Measurements from ENCODE around the gene LRRC51. TPM values are rescaled to one million over a fixed set of nuclear protein-coding genes. Genes with fewer than 3 reads are reported as not detected.

Gene LRRC51
- total and polyA plus RNA-seq, 8 donors, result 2.9 to 9.4 (median 4.9) TPM

DNA sequence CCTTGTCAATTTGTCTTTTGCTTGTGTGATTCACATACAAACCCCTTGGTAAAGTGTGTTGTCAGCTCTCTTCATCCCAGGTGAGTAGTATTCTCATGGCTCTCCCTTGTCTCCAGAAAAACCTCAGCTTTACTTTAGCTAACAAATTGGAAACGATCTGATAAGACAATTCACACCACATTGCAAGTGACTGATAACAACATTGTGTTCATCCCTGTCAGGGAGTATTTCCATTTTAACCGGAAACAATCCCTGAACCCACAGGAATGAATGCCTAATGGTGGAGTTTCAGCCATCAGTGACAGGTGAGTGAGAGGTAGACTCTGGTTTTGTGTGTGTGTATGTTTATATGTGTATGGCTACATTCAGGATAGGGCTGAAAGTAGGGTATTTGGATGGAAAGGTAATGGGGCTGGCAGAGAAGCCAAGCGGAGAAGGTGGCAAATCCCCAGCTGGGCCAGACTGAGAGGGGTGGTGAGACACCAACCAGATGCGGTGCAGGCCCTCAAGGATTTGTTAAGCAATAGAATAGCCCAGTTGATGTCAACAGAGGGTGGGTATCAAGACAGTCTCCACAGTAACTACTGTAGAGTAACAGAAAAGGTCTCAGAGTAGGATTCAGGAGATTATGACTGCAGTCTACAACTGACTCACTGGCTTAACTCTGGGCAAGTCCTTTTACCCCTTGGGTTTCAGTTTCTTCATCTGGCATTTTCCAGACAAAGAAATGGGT, 7.6 kb downstream of the LRRC51 start:
- ATAC-seq, result no peak
- H3K27me3 ChIP-seq, result no peaks in the 10 kb centered on the region
- peaks cover 0 to 6% (median 0%) of the 10 kb centered on the region in 3 donors for H3K36me3 ChIP-seq
- no peak overlapping the region for H3K27ac ChIP-seq
- intact Hi-C loops (cut with DNase I), result loop anchor here in 2 of 3 donors (5.0 to 10.0 kb wide), 2 partner anchors 51 to 63 kb away; no protein-coding TSS in a partner anchor
- TF ChIP-seq, protein P1, sequence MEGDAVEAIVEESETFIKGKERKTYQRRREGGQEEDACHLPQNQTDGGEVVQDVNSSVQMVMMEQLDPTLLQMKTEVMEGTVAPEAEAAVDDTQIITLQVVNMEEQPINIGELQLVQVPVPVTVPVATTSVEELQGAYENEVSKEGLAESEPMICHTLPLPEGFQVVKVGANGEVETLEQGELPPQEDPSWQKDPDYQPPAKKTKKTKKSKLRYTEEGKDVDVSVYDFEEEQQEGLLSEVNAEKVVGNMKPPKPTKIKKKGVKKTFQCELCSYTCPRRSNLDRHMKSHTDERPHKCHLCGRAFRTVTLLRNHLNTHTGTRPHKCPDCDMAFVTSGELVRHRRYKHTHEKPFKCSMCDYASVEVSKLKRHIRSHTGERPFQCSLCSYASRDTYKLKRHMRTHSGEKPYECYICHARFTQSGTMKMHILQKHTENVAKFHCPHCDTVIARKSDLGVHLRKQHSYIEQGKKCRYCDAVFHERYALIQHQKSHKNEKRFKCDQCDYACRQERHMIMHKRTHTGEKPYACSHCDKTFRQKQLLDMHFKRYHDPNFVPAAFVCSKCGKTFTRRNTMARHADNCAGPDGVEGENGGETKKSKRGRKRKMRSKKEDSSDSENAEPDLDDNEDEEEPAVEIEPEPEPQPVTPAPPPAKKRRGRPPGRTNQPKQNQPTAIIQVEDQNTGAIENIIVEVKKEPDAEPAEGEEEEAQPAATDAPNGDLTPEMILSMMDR (IDR thresholded peaks at IDR 0.05), result no peak
- H3K4me1 ChIP-seq, result peaks cover 0 to 4% (median 0%) of the 10 kb centered on the region in 3 donors
- no peak for FAIRE-seq
- DNase-seq, result no peak
- no peaks in the 10 kb centered on the region for H3K9me3 ChIP-seq
- no peak overlapping the region for H3K4me3 ChIP-seq
- 83 to 86% methylated on average over 4 of the region's 4 CpGs for WGBS, 2 donors

DNA sequence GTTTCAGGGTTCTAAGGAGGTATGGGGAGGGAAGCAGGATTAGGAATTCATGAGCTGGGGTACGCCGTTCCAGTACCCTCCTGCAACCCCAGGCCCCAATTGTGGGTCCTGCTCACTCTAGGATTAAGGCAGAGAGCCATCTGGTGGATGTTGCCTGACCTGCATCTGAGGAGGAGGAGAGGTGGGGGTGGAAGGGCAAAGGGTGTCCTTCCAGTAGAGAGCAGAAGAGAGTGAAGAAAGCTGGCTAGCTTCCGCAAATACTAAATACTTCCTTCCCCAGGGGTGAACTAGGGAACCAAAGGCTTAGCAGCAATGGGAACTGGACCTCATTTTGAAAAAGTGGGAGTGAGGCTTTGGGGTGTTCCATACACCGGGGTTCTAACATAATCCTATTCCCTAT, 10.6 kb downstream of the LRRC51 start:
- no peak overlapping the region for H3K4me3 ChIP-seq
- no peak overlapping the region for H3K27ac ChIP-seq
- DNase-seq, result peak in 5 of 6 donors; percentile 61 to 77 (median 68)
- H3K9me3 ChIP-seq, result no peaks in the 10 kb centered on the region
- ATAC-seq, result peak; percentile 85 to 99 (median 97)
- TF ChIP-seq, protein P1 (IDR thresholded peaks at IDR 0.05), result peak; percentile 39 to 77 (median 67)
- H3K27me3 ChIP-seq, result no peaks in the 10 kb centered on the region
- H3K36me3 ChIP-seq, result peaks cover 0 to 8% (median 6%) of the 10 kb centered on the region in 3 donors
- intact Hi-C loops (cut with DNase I), result loop anchor here in 2 of 3 donors (5.0 kb wide), 1 partner anchor 64 kb away; no protein-coding TSS in a partner anchor
- H3K4me1 ChIP-seq, result peaks cover 0 to 4% (median 0%) of the 10 kb centered on the region in 3 donors
- WGBS, 2 donors, result 31 to 42% methylated on average over 4 of the region's 4 CpGs
- FAIRE-seq, result no peak

DNA sequence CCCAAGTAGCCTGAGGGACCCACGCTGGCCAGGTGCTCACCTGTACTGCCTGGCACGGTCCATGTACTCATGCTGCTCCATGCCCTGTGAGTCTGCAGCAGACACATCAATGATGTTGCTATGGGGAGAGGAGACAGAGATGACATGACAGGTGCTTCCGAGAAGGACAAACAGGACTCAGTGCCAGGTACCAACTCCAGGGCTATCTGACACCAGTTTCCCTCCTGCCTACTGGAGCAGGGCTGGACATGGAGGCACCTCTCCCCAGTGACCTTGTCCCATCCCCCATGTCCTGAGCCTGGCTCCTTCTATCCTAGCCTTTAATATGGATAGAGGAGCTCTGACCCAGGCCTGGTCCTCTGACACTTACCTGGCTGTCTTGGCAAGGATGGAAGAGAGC, 18.1 kb downstream of the LRRC51 start:
- Histone ChIP-seq H3K36me3 (peaks cover 5 to 28% (median 18%) of the 10 kb centered on the region in 3 donors), H3K4me3 (no peak overlapping the region), H3K27ac (no peak overlapping the region), H3K4me1 (peaks cover 11 to 18% (median 13%) of the 10 kb centered on the region in 3 donors), H3K27me3 (no peaks in the 10 kb centered on the region), H3K9me3 (no peaks in the 10 kb centered on the region)
- DNase-seq (no peak), FAIRE-seq (no peak), ATAC-seq (no peak)
- TF ChIP-seq, protein P1 (IDR thresholded peaks at IDR 0.05), result no peak
- intact Hi-C loops (cut with DNase I), result no loop called here
- WGBS, 2 donors, result 82 to 84% methylated on average over 3 of the region's 3 CpGs

DNA sequence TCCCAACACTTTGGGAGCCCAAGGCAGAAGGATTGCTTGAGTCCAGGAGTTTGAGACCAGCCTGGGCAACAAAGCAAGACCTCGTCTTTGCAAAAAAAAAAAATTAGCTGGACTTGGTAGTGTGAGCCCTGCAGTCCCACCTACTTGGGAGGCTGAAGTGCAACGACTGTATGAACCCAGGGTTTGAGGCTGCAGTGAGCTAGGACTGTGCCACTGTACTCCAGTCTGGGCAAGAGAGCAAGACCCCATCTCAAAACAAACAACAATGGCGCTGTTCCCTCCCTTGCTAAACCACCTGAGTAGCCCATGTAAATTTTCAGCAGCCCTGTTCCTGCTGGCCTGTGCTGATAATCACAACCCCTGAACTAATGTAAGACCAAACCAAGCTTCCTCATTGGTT, 19.4 kb downstream of the LRRC51 start:
- Histone ChIP-seq H3K27ac (no peak overlapping the region), H3K4me1 (peaks cover 11 to 21% (median 13%) of the 10 kb centered on the region in 3 donors), H3K9me3 (no peaks in the 10 kb centered on the region), H3K36me3 (peaks cover 5 to 20% (median 18%) of the 10 kb centered on the region in 3 donors), H3K27me3 (no peaks in the 10 kb centered on the region), H3K4me3 (no peak overlapping the region)
- ATAC-seq, result no peak
- intact Hi-C loops (cut with DNase I), result no loop called here
- TF ChIP-seq, protein P1 (IDR thresholded peaks at IDR 0.05), result no peak
- no peak for DNase-seq
- WGBS, 2 donors, result 71 to 87% methylated on average over 3 of the region's 3 CpGs
- no peak for FAIRE-seq

DNA sequence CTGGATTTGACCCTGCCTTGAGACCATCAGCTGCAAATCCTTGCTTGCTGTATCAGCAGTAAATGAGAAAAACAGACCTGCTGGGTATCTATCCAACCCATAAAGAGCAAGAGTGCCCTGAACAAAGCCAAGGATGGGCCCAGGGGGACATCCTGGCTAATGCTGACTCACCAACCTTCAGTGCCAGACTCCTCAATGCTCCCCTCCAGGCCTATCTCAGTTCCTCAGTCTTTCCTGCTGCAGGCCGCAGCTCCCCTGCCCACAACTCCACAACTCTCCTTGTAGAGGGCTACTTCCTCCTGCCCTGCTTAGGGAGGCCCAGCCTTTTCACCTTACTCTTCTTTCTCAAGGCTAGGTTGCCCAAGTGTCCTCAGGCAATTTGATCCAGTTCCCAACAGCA, 19.8 kb downstream of the LRRC51 start:
- TF ChIP-seq, protein P1 (IDR thresholded peaks at IDR 0.05), result no peak
- Histone ChIP-seq H3K9me3 (no peaks in the 10 kb centered on the region), H3K27ac (no peak overlapping the region), H3K4me1 (peaks cover 11 to 21% (median 13%) of the 10 kb centered on the region in 3 donors), H3K36me3 (peaks cover 5 to 20% (median 18%) of the 10 kb centered on the region in 3 donors), H3K4me3 (no peak overlapping the region), H3K27me3 (no peaks in the 10 kb centered on the region)
- intact Hi-C loops (cut with DNase I), result no loop called here
- WGBS, 2 donors, result 80 to 88% methylated on average over 1 of the region's 1 CpG
- no peak for FAIRE-seq
- ATAC-seq, result no peak
- DNase-seq, result no peak

Measured in pancreas (tissue), 10 donors.